ENCODE data around the gene CCDC107. TPM values are rescaled to one million over a fixed set of nuclear protein-coding genes. Genes with fewer than 3 reads are reported as not detected.

CCDC107 gene
- total RNA-seq, 1 donor from 2014 or later = 32.5 TPM

GRCh38 chr9:35618854-35619799 is 39.0 kb upstream of the CCDC107 start:
- H3K4me3 Mint-ChIP-seq (ENCODE audit: unreplicated experiment) = no peak overlapping the region
- H3K4me1 Mint-ChIP-seq (ENCODE audit: low read depth, unreplicated experiment) = peaks cover 6% of the 10 kb centered on the region
- H3K9me3 Mint-ChIP-seq (ENCODE audit: unreplicated experiment) = peaks cover 4% of the 10 kb centered on the region
- no peak overlapping the region for H3K27ac Mint-ChIP-seq (ENCODE audit: unreplicated experiment)
- peaks cover 20% of the 10 kb centered on the region for H3K27me3 Mint-ChIP-seq (ENCODE audit: unreplicated experiment)
- H3K36me3 Mint-ChIP-seq (ENCODE audit: unreplicated experiment) = peaks cover 8% of the 10 kb centered on the region
- TF ChIP-seq, protein P1, sequence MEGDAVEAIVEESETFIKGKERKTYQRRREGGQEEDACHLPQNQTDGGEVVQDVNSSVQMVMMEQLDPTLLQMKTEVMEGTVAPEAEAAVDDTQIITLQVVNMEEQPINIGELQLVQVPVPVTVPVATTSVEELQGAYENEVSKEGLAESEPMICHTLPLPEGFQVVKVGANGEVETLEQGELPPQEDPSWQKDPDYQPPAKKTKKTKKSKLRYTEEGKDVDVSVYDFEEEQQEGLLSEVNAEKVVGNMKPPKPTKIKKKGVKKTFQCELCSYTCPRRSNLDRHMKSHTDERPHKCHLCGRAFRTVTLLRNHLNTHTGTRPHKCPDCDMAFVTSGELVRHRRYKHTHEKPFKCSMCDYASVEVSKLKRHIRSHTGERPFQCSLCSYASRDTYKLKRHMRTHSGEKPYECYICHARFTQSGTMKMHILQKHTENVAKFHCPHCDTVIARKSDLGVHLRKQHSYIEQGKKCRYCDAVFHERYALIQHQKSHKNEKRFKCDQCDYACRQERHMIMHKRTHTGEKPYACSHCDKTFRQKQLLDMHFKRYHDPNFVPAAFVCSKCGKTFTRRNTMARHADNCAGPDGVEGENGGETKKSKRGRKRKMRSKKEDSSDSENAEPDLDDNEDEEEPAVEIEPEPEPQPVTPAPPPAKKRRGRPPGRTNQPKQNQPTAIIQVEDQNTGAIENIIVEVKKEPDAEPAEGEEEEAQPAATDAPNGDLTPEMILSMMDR (IDR thresholded peaks at IDR 0.05; ENCODE audit: partially characterized antibody, unreplicated experiment) = no peak
- DNase-seq = no peak

DNA sequence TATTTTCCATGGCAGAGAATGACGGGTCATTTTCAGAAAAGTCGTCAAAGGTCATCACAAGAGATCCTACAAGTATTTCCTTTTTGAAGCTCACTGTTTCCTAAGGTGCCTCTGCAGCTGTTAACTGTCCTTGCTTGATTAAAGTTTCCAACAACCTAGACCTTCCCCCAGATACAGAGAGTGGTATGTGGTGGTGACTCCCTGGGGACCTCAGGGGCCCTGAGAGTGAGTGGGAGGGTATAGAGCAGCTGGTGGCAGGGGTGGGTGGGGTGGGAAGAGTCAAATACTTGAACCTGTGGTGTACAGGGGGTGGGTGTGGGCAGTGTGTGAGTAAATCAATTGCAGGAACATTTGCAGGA is 38.3 kb upstream of the CCDC107 start:
- DNase-seq = no peak
- TF ChIP-seq, protein P1 (IDR thresholded peaks at IDR 0.05; ENCODE audit: partially characterized antibody, unreplicated experiment) = no peak
- Mint-ChIP-seq H3K27me3 (ENCODE audit: unreplicated experiment) (peaks cover 17% of the 10 kb centered on the region), H3K36me3 (ENCODE audit: unreplicated experiment) (peaks cover 8% of the 10 kb centered on the region), H3K4me3 (ENCODE audit: unreplicated experiment) (no peak overlapping the region), H3K9me3 (ENCODE audit: unreplicated experiment) (peaks cover 4% of the 10 kb centered on the region), H3K4me1 (ENCODE audit: low read depth, unreplicated experiment) (peaks cover 6% of the 10 kb centered on the region), H3K27ac (ENCODE audit: unreplicated experiment) (peak overlapping the region; percentile 12)

DNA sequence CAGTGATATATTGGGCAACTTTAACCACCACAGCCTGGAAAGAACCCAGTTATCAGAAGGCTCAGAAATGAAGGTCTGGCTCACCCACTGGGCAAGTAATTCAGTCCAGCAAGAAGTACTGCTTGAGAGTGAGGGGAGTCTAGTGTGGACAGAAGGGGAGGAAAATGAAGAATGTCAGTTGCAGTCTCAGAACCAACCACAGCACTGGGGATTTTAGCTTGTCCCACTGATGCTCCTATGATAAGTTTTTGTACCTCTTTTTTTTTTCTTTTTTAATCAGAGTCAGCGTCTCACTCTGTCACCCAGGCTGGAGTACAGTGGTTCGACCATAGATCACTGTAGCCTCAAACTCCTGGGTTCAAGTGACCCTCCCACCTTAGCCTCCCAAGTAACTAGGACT is 30.5 kb upstream of the CCDC107 start:
- H3K36me3 Mint-ChIP-seq (ENCODE audit: unreplicated experiment) = no peaks in the 10 kb centered on the region
- DNase-seq = no peak
- H3K9me3 Mint-ChIP-seq (ENCODE audit: unreplicated experiment) = no peaks in the 10 kb centered on the region
- H3K27ac Mint-ChIP-seq (ENCODE audit: unreplicated experiment) = no peak overlapping the region
- no peaks in the 10 kb centered on the region for H3K4me1 Mint-ChIP-seq (ENCODE audit: low read depth, unreplicated experiment)
- TF ChIP-seq, protein P1 (IDR thresholded peaks at IDR 0.05; ENCODE audit: partially characterized antibody, unreplicated experiment) = no peak
- no peaks in the 10 kb centered on the region for H3K27me3 Mint-ChIP-seq (ENCODE audit: unreplicated experiment)
- no peak overlapping the region for H3K4me3 Mint-ChIP-seq (ENCODE audit: unreplicated experiment)

DNA sequence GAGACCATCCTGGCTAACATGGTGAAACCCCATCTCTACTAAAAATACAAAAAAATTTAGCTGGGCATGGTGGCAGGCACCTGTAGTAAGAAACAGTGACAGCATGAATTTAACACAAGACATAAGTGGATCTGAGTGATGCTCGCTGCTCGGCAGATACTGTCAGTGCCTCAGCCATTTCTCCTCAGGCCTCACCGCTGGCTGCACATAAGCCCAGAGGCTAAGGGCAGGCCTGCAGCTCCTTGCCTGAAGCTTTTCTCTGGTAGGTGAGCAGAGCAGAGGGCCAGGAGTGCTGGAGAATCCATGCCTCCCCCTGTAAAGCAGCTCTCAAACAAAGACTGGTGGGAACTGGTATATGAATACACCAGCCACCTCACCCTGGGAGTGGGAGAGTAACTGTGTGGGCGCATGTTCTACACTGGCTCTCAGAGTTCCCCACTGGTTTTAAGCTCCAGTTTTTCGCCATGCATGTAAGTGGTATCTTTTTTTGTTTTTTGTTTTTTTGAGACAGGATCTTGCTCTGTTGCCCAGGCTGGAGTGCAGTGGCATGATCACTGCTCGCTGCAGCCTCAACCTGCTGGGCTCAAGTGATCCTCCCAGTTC is 29.6 kb upstream of the CCDC107 start:
- H3K9me3 Mint-ChIP-seq (ENCODE audit: unreplicated experiment) = no peaks in the 10 kb centered on the region
- no peaks in the 10 kb centered on the region for H3K36me3 Mint-ChIP-seq (ENCODE audit: unreplicated experiment)
- TF ChIP-seq, protein P1 (IDR thresholded peaks at IDR 0.05; ENCODE audit: partially characterized antibody, unreplicated experiment) = no peak
- H3K27me3 Mint-ChIP-seq (ENCODE audit: unreplicated experiment) = no peaks in the 10 kb centered on the region
- no peak overlapping the region for H3K4me3 Mint-ChIP-seq (ENCODE audit: unreplicated experiment)
- DNase-seq = no peak
- H3K27ac Mint-ChIP-seq (ENCODE audit: unreplicated experiment) = no peak overlapping the region
- no peaks in the 10 kb centered on the region for H3K4me1 Mint-ChIP-seq (ENCODE audit: low read depth, unreplicated experiment)

DNA sequence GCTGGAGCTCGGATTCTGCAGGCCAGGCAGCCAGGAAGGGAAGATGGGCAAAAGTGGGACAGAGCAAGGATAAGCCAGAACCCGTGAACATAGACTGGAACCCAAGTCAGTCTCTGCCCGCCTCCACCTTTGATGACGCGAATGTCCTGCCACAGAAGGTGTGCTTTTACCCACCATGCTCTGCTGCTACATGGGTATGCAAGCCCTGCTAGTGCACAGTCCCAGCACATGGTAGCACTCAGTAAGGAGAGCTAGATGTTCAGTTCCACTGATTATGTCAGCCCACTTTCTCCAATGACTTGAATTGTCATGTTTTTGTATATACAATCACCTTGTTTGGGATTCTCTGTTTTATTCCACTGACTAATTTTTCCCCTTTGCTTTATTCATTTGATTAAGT is 28.5 kb upstream of the CCDC107 start:
- Mint-ChIP-seq H3K4me1 (ENCODE audit: low read depth, unreplicated experiment) (no peaks in the 10 kb centered on the region), H3K4me3 (ENCODE audit: unreplicated experiment) (no peak overlapping the region), H3K36me3 (ENCODE audit: unreplicated experiment) (no peaks in the 10 kb centered on the region), H3K9me3 (ENCODE audit: unreplicated experiment) (no peaks in the 10 kb centered on the region), H3K27ac (ENCODE audit: unreplicated experiment) (no peak overlapping the region), H3K27me3 (ENCODE audit: unreplicated experiment) (no peaks in the 10 kb centered on the region)
- DNase-seq = no peak
- TF ChIP-seq, protein P1 (IDR thresholded peaks at IDR 0.05; ENCODE audit: partially characterized antibody, unreplicated experiment) = no peak

Data from glutamatergic neuron (in vitro differentiated cells).